Measurements from ENCODE around the gene AP2M1. TPM values are rescaled to one million over a fixed set of nuclear protein-coding genes. Genes with fewer than 3 reads are reported as not detected.

Gene AP2M1
- polyA plus RNA-seq: 551 and 561 TPM in 2 replicates
- polyA minus RNA-seq: 453 and 461 TPM in 2 replicates

GRCh38 chr3:184174646-184175492 is at the start of gene AP2M1:
AP2M1 (plus strand) TSS chr3:184174855; CDS start chr3:184176994, 2,139 bp downstream.
- H3K9ac ChIP-seq (ENCODE audit: low read length): peak within 1 kb of the TSS; percentile 98
- no peaks in the 10 kb centered on the region for H3K9me3 ChIP-seq (ENCODE audit: low read length)
- H3K9me2 ChIP-seq (ENCODE audit: insufficient read depth, low read length): no peaks in the 10 kb centered on the region
- peaks cover 33% of the 10 kb centered on the region for H3K79me2 ChIP-seq (replicated peaks; ENCODE audit: insufficient read depth, low read length)
- H3K4me3 ChIP-seq (ENCODE audit: low read length): peak within 1 kb of the TSS; percentile 100
- H3K27ac ChIP-seq (ENCODE audit: low read length): peak within 1 kb of the TSS; percentile 87
- H3F3A ChIP-seq (ENCODE audit: insufficient read depth, low read length, poor library complexity, severe bottlenecking): no peaks in the 10 kb centered on the region
- peak within 1 kb of the TSS; percentile 100 for H3K4me2 ChIP-seq (ENCODE audit: low read length)
- H2AFZ ChIP-seq (ENCODE audit: low read depth, low read length): peak within 1 kb of the TSS; percentile 65
- no peaks in the 10 kb centered on the region for H3K27me3 ChIP-seq (ENCODE audit: insufficient read depth, low read depth, low read length)
- no peak for TF ChIP-seq EP300 (conservative IDR thresholded peaks at IDR 0.05; ENCODE audit: poor library complexity, severe bottlenecking)
- no peak for TF ChIP-seq CTCF (IDR thresholded peaks at IDR 0.05; ENCODE audit: poor library complexity, severe bottlenecking)
- peak; percentile 36 for TF ChIP-seq TAF1 (IDR thresholded peaks at IDR 0.05; ENCODE audit: low read depth)
- peak; percentile 25 for TF ChIP-seq RAD21 (conservative IDR thresholded peaks at IDR 0.05)
- TF ChIP-seq POLR2AphosphoS5 (IDR thresholded peaks at IDR 0.05): peak; percentile 95
- TF ChIP-seq EZH2 (IDR thresholded peaks at IDR 0.05; ENCODE audit: borderline replicate concordance, insufficient read depth, low read length, poor library complexity, severe bottlenecking): no peak
- TF ChIP-seq SMC3 (conservative IDR thresholded peaks at IDR 0.05; ENCODE audit: poor library complexity): peak; percentile 21
- no peak for TF ChIP-seq REST (IDR thresholded peaks at IDR 0.05; ENCODE audit: borderline replicate concordance)
- TF ChIP-seq MXI1 (conservative IDR thresholded peaks at IDR 0.05; ENCODE audit: poor library complexity, severe bottlenecking): peak; percentile 55
- H3K36me3 ChIP-seq (ENCODE audit: insufficient read depth, low read length): peaks cover 1% of the 10 kb centered on the region
- peaks cover 6% of the 10 kb centered on the region for H4K20me1 ChIP-seq (ENCODE audit: insufficient read depth)

- H3K4me3 ChIP-seq (ENCODE audit: low read length): no peak overlapping the region
- no peaks in the 10 kb centered on the region for H3K79me2 ChIP-seq (replicated peaks; ENCODE audit: insufficient read depth, low read length)
- H3K9me3 ChIP-seq (ENCODE audit: low read length): no peaks in the 10 kb centered on the region
- no peak overlapping the region for H2AFZ ChIP-seq (ENCODE audit: low read depth, low read length)
- no peak overlapping the region for H3K9ac ChIP-seq (ENCODE audit: low read length)
- no peaks in the 10 kb centered on the region for H3K27me3 ChIP-seq (ENCODE audit: insufficient read depth, low read depth, low read length)
- H4K20me1 ChIP-seq (ENCODE audit: insufficient read depth): no peaks in the 10 kb centered on the region
- H3K27ac ChIP-seq (ENCODE audit: low read length): no peak overlapping the region
- H3K9me2 ChIP-seq (ENCODE audit: insufficient read depth, low read length): no peaks in the 10 kb centered on the region
- H3K4me2 ChIP-seq (ENCODE audit: low read length): no peak overlapping the region
- no peaks in the 10 kb centered on the region for H3K36me3 ChIP-seq (ENCODE audit: insufficient read depth, low read length)
- H3F3A ChIP-seq (ENCODE audit: insufficient read depth, low read length, poor library complexity, severe bottlenecking): no peaks in the 10 kb centered on the region
- TF ChIP-seq TAF1 (IDR thresholded peaks at IDR 0.05; ENCODE audit: low read depth) (no peak), CTCF (IDR thresholded peaks at IDR 0.05; ENCODE audit: poor library complexity, severe bottlenecking) (no peak), REST (IDR thresholded peaks at IDR 0.05; ENCODE audit: borderline replicate concordance) (no peak), RAD21 (conservative IDR thresholded peaks at IDR 0.05) (no peak), EP300 (conservative IDR thresholded peaks at IDR 0.05; ENCODE audit: poor library complexity, severe bottlenecking) (no peak), EZH2 (IDR thresholded peaks at IDR 0.05; ENCODE audit: borderline replicate concordance, insufficient read depth, low read length, poor library complexity, severe bottlenecking) (no peak), MXI1 (conservative IDR thresholded peaks at IDR 0.05; ENCODE audit: poor library complexity, severe bottlenecking) (no peak)
These were observed 48.6 kb upstream of the AP2M1 start for GRCh38 chr3:184126006-184126405.
